ENCODE measurements around the gene NFATC2IP. TPM values are rescaled to one million over a fixed set of nuclear protein-coding genes. Genes with fewer than 3 reads are reported as not detected.

The NFATC2IP gene
- total RNA-seq (2021) (63.4 and 63.5 TPM in 2 replicates), Bru-seq, nascent RNA (percentile 82 among the genes with signal in this experiment), BruChase-seq, experiment 1, labeled RNA remaining after a 2-hour chase (percentile 91 among the genes with signal in this experiment), BruChase-seq, experiment 2, labeled RNA remaining after a 6-hour chase (percentile 91 among the genes with signal in this experiment)
- long read RNA-seq, full-length matches to known transcripts = 29 of 47 reads
- long read RNA-seq, partial matches to known transcripts = 8 of 47 reads
- long read RNA-seq, other reads (novel, unspliced or antisense) = 10 of 47 reads

DNA sequence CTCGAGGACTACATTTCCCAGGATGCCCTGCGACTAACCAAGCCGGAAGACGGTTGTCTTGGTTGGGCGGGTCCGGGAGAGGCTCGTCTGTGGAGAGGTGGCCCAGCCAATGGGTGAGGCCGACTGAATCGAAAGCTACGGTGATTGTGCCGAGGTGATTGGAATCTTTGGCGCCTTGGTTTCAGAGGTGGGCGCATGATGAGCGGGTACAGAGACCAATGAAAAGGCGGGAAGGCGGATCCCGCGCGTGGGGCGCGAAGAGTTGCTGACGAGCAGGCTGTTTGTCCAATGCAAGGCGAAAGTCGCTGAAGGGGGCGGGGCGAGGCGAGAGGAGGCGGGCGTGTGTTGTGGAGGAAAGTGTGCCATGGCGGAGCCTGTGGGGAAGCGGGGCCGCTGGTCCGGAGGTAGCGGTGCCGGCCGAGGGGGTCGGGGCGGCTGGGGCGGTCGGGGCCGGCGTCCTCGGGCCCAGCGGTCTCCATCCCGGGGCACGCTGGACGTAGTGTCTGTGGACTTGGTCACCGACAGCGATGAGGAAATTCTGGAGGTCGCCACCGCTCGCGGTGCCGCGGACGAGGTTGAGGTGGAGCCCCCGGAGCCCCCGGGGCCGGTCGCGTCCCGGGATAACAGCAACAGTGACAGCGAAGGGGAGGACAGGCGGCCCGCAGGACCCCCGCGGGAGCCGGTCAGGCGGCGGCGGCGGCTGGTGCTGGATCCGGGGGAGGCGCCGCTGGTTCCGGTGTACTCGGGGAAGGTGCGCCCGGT is at the start of gene NFATC2IP:
Gene NFATC2IP, plus strand, starts transcription at position 290 of the 762 bp plus-strand sequence. Its CDS starts 75 bp downstream, at position 365.
- no TSS peak for BruUV-seq (replicated peaks)
- intact Hi-C loops (cut with micrococcal nuclease; ENCODE audit: unreplicated experiment) = no loop called here
- Histone ChIP-seq H3K36me3 (ENCODE audit: insufficient read depth, low read length, poor library complexity, severe bottlenecking) (peaks cover 29% of the 10 kb centered on the region), H3K27me3 (replicated peaks; ENCODE audit: insufficient read depth, low read depth, low read length, poor library complexity) (no peaks in the 10 kb centered on the region), H3K4me1 (ENCODE audit: insufficient read depth, low read length, poor library complexity, severe bottlenecking) (no peaks in the 10 kb centered on the region), H3K27ac (ENCODE audit: low read depth, low read length, poor library complexity, severe bottlenecking) (peak within 1 kb of the TSS; percentile 84), H3K9me3 (ENCODE audit: low read depth, low read length, poor library complexity, severe bottlenecking) (no peaks in the 10 kb centered on the region), H3K4me3 (ENCODE audit: low read depth, low read length, poor library complexity, severe bottlenecking) (peak within 1 kb of the TSS; percentile 82)
- CTCF ChIA-PET = no interaction called here
- POLR2A ChIA-PET (ENCODE audit: low non-redundant PET) = interaction anchor here (0.5 kb wide), 1 partner anchor 88 kb away, joined by 3 read pairs; no protein-coding TSS in a partner anchor
- TF ChIP-seq, protein P1, sequence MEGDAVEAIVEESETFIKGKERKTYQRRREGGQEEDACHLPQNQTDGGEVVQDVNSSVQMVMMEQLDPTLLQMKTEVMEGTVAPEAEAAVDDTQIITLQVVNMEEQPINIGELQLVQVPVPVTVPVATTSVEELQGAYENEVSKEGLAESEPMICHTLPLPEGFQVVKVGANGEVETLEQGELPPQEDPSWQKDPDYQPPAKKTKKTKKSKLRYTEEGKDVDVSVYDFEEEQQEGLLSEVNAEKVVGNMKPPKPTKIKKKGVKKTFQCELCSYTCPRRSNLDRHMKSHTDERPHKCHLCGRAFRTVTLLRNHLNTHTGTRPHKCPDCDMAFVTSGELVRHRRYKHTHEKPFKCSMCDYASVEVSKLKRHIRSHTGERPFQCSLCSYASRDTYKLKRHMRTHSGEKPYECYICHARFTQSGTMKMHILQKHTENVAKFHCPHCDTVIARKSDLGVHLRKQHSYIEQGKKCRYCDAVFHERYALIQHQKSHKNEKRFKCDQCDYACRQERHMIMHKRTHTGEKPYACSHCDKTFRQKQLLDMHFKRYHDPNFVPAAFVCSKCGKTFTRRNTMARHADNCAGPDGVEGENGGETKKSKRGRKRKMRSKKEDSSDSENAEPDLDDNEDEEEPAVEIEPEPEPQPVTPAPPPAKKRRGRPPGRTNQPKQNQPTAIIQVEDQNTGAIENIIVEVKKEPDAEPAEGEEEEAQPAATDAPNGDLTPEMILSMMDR (conservative IDR thresholded peaks at IDR 0.05; ENCODE audit: low read depth, low read length) = no peak
- TF ChIP-seq EZH2 (IDR thresholded peaks at IDR 0.05; ENCODE audit: borderline replicate concordance, low read depth, low read length, poor library complexity, severe bottlenecking) = no peak
- DNase-seq (ENCODE audit: low spot score) = peak; percentile 100

DNA sequence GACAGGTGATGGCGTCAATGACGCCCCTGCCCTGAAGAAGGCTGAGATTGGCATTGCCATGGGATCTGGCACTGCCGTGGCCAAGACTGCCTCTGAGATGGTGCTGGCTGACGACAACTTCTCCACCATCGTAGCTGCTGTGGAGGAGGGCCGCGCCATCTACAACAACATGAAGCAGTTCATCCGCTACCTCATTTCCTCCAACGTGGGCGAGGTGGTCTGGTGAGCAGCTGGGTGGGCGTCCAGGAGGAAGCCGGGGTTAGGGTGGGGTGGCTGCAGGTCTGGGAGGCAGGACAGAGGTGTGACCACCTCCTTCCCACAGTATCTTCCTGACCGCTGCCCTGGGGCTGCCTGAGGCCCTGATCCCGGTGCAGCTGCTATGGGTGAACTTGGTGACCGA is 48.9 kb upstream of the NFATC2IP start:
- H3K9me3 ChIP-seq (ENCODE audit: low read depth, low read length, poor library complexity, severe bottlenecking) = no peaks in the 10 kb centered on the region
- intact Hi-C loops (cut with micrococcal nuclease; ENCODE audit: unreplicated experiment) = no loop called here
- DNase-seq (ENCODE audit: low spot score) = no peak
- TF ChIP-seq EZH2 (IDR thresholded peaks at IDR 0.05; ENCODE audit: borderline replicate concordance, low read depth, low read length, poor library complexity, severe bottlenecking) = no peak
- CTCF ChIA-PET = no interaction called here
- H3K4me3 ChIP-seq (ENCODE audit: low read depth, low read length, poor library complexity, severe bottlenecking) = no peak overlapping the region
- H3K4me1 ChIP-seq (ENCODE audit: insufficient read depth, low read length, poor library complexity, severe bottlenecking) = no peaks in the 10 kb centered on the region
- POLR2A ChIA-PET (ENCODE audit: low non-redundant PET) = no interaction called here
- H3K27me3 ChIP-seq (replicated peaks; ENCODE audit: insufficient read depth, low read depth, low read length, poor library complexity) = no peaks in the 10 kb centered on the region
- no TSS peak for BruUV-seq (replicated peaks)
- H3K27ac ChIP-seq (ENCODE audit: low read depth, low read length, poor library complexity, severe bottlenecking) = no peak overlapping the region
- no peaks in the 10 kb centered on the region for H3K36me3 ChIP-seq (ENCODE audit: insufficient read depth, low read length, poor library complexity, severe bottlenecking)

DNA sequence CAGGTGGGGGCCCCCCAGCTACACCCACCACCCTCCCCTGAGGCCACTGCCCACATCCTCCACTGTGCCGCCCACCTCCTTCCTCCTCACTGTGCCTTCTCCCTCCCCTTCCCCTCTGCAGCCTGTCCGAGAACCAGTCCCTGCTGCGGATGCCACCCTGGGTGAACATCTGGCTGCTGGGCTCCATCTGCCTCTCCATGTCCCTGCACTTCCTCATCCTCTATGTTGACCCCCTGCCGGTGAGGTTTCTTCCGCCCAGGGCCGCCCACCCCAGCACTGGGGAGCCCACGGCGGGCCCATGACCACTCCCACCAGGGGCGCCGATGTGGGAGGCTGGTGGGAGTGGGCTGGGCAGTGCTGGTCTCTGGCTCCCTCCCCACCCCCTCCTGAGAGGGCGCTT is 47.8 kb upstream of the NFATC2IP start:
- DNase-seq (ENCODE audit: low spot score) = no peak
- CTCF ChIA-PET = no interaction called here
- POLR2A ChIA-PET (ENCODE audit: low non-redundant PET) = no interaction called here
- no peaks in the 10 kb centered on the region for H3K4me1 ChIP-seq (ENCODE audit: insufficient read depth, low read length, poor library complexity, severe bottlenecking)
- intact Hi-C loops (cut with micrococcal nuclease; ENCODE audit: unreplicated experiment) = no loop called here
- H3K36me3 ChIP-seq (ENCODE audit: insufficient read depth, low read length, poor library complexity, severe bottlenecking) = no peaks in the 10 kb centered on the region
- no TSS peak for BruUV-seq (replicated peaks)
- H3K4me3 ChIP-seq (ENCODE audit: low read depth, low read length, poor library complexity, severe bottlenecking) = no peak overlapping the region
- no peaks in the 10 kb centered on the region for H3K9me3 ChIP-seq (ENCODE audit: low read depth, low read length, poor library complexity, severe bottlenecking)
- TF ChIP-seq EZH2 (IDR thresholded peaks at IDR 0.05; ENCODE audit: borderline replicate concordance, low read depth, low read length, poor library complexity, severe bottlenecking) = no peak
- TF ChIP-seq, protein P1 (conservative IDR thresholded peaks at IDR 0.05; ENCODE audit: low read depth, low read length) = no peak
- H3K27me3 ChIP-seq (replicated peaks; ENCODE audit: insufficient read depth, low read depth, low read length, poor library complexity) = no peaks in the 10 kb centered on the region
- H3K27ac ChIP-seq (ENCODE audit: low read depth, low read length, poor library complexity, severe bottlenecking) = no peak overlapping the region

Measured in A673 (cell line).